GM23338 (cell line): ENCODE results near the gene DUSP7. TPM values are rescaled to one million over a fixed set of nuclear protein-coding genes. Genes with fewer than 3 reads are reported as not detected.

ENCODE experiments used
- ATAC-seq: fragments of 200-7000 bp; cut with Tn5 transposase; 3 replicates; pipeline ENCODE4 v1.9.1; 2020
- DNase-seq: peaks from one replicate; pipeline ENCODE4 v3.0.0-alpha.2; 2015; ENCODE audit warnings: low spot score
- H2AFZ ChIP-seq: fragments of 200-600 bp; sonication (generic); 2 replicates; pipeline ENCODE4 v1.8.0; 2016; ENCODE audit warnings: antibody characterized with exemption, mild to moderate bottlenecking, moderate library complexity
- H3F3A ChIP-seq: fragments of 200-600 bp; sonication (generic); replicated peaks from 2 replicates; pipeline ENCODE4 v1.8.0; 2017; ENCODE audit warnings: antibody characterized with exemption, mixed run types, low read depth
- H3K27ac ChIP-seq: fragments of 200-600 bp; sonication (generic); 2 replicates; pipeline ENCODE4 v1.6.1; 2016; ENCODE audit warnings: low read depth
- H3K27me3 ChIP-seq: fragments of 200-600 bp; sonication (generic); 2 replicates; pipeline ENCODE4 v1.8.0; 2016; ENCODE audit warnings: mild to moderate bottlenecking, mixed run types, moderate library complexity; ENCODE audit not compliant: insufficient read depth
- H3K36me3 ChIP-seq: fragments of 200-600 bp; sonication (generic); 2 replicates; pipeline ENCODE4 v1.8.0; 2016; ENCODE audit warnings: mild to moderate bottlenecking; ENCODE audit not compliant: insufficient read depth
- H3K4me1 ChIP-seq: fragments of 200-600 bp; sonication (generic); 2 replicates; pipeline ENCODE4 v1.8.0; 2016; ENCODE audit warnings: mild to moderate bottlenecking, moderate library complexity; ENCODE audit not compliant: insufficient read depth
- H3K4me2 ChIP-seq: fragments of 200-600 bp; sonication (generic); 2 replicates; pipeline ENCODE4 v1.7.1; 2017; ENCODE audit warnings: mixed run types
- H3K4me3 ChIP-seq: fragments of 200-600 bp; sonication (generic); 2 replicates; pipeline ENCODE4 v1.6.1; 2016; ENCODE audit warnings: mixed run types
- H3K79me2 ChIP-seq: fragments of 200-600 bp; sonication (generic); replicated peaks from 2 replicates; pipeline ENCODE4 v1.8.0; 2017; ENCODE audit warnings: mild to moderate bottlenecking; ENCODE audit not compliant: insufficient read depth
- H3K9me2 ChIP-seq: fragments of 200-600 bp; sonication (generic); 2 replicates; pipeline ENCODE4 v1.8.0; 2017; ENCODE audit not compliant: insufficient read depth
- H4K20me1 ChIP-seq: fragments of 200-600 bp; sonication (generic); replicated peaks from 2 replicates; pipeline ENCODE4 v1.8.0; 2017; ENCODE audit warnings: mild to moderate bottlenecking; ENCODE audit not compliant: insufficient read depth
- H3K27ac Mint-ChIP-seq: 2 replicates; pipeline ENCODE4 v1.8.0; 2020; ENCODE audit warnings: inconsistent platforms, mild to moderate bottlenecking, moderate library complexity, mixed read lengths
- H3K27me3 Mint-ChIP-seq: 3 replicates; pipeline ENCODE4 v1.8.0; 2022; ENCODE audit warnings: low read depth, mild to moderate bottlenecking, moderate library complexity, mixed read lengths, inconsistent platforms; ENCODE audit not compliant: insufficient read depth, poor library complexity
- H3K36me3 Mint-ChIP-seq: 3 replicates; pipeline ENCODE4 v1.8.0; 2021; ENCODE audit warnings: low read depth, mild to moderate bottlenecking, inconsistent platforms, moderate library complexity, mixed read lengths
- H3K4me1 Mint-ChIP-seq: 3 replicates; pipeline ENCODE4 v1.8.0; 2020; ENCODE audit warnings: mild to moderate bottlenecking, inconsistent platforms, mixed read lengths
- H3K4me3 Mint-ChIP-seq: 3 replicates; pipeline ENCODE4 v1.8.0; 2021; ENCODE audit warnings: moderate library complexity, mild to moderate bottlenecking, inconsistent platforms, mixed read lengths
- H3K9me3 Mint-ChIP-seq: 3 replicates; pipeline ENCODE4 v1.8.0; 2020; ENCODE audit warnings: moderate library complexity, mild to moderate bottlenecking, inconsistent platforms, mixed read lengths
- CREB1 ChIP-seq: fragments of 250-450 bp; sonication (Bioruptor Pico); IDR thresholded peaks from 2 replicates; pipeline ENCODE4 v1.5.0; 2020; ENCODE audit warnings: low read depth, mild to moderate bottlenecking, moderate library complexity
- EZH2 ChIP-seq: fragments of 200-600 bp; sonication (generic); IDR thresholded peaks from one replicate; pipeline ENCODE4 v1.8.0; 2017; ENCODE audit warnings: antibody characterized with exemption, mild to moderate bottlenecking, low read depth; ENCODE audit not compliant: unreplicated experiment
- EZH2phosphoT487 ChIP-seq: fragments of 200-600 bp; sonication (generic); IDR thresholded peaks from one replicate; pipeline ENCODE4 v1.8.1; 2018; ENCODE audit warnings: antibody characterized with exemption; ENCODE audit not compliant: unreplicated experiment
- JUNB ChIP-seq: IDR thresholded peaks from one replicate; pipeline ENCODE4 v1.6.1; 2016; ENCODE audit warnings: antibody characterized with exemption; ENCODE audit not compliant: unreplicated experiment
- NANOG ChIP-seq: IDR thresholded peaks from 2 replicates; pipeline ENCODE4 v1.6.1; 2016; ENCODE audit warnings: antibody characterized with exemption, borderline replicate concordance
- POLR2AphosphoS5 ChIP-seq: IDR thresholded peaks from 2 replicates; pipeline ENCODE4 v1.6.1; 2016; ENCODE audit warnings: antibody characterized with exemption, low read depth
- STAT1 ChIP-seq: IDR thresholded peaks from one replicate; pipeline ENCODE4 v1.6.1; 2016; ENCODE audit warnings: antibody characterized with exemption; ENCODE audit not compliant: unreplicated experiment
- ZNF114 ChIP-seq: fragments of 250-450 bp; sonication (Bioruptor Pico); IDR thresholded peaks from 2 replicates; pipeline ENCODE4 v1.5.0; 2020; ENCODE audit warnings: mild to moderate bottlenecking, moderate library complexity
- ZNF331 ChIP-seq: fragments of 250-450 bp; sonication (Bioruptor Pico); IDR thresholded peaks from 2 replicates; pipeline ENCODE4 v1.5.0; 2020; ENCODE audit warnings: low read depth, mild to moderate bottlenecking, moderate library complexity
- polyA plus RNA-seq: library from polyadenylated mRNA; unstranded; fragments of >200 nt; fragmentation: Nextera tagmentation; extraction: Ambion mirVana; gene quantifications from 2 replicates; pipeline ENCODE4 v1.2.1, GENCODE V29; 2016
- total RNA-seq: library from RNA; depleted of rRNA; stranded (reverse); fragments of >200 nt; shearing (Covaris generic); gene quantifications from 2 replicates; pipeline ENCODE4 v1.2.3, GENCODE V29; 2014
- TF ChIP-seq, protein P1 (sequence below), 2 experiments: fragments of 200-600 bp in 1 of 2; sonication (generic) in 1 of 2; conservative IDR thresholded peaks; 2 replicates each; pipeline versions ENCODE4 v1.5.1 to v1.6.1; 2016 to 2017; ENCODE audit warnings: antibody characterized with exemption in 2 of 2, low read depth in 2 of 2, mild to moderate bottlenecking in 2 of 2, moderate library complexity in 1 of 2
- TF ChIP-seq, protein P2 (sequence below): IDR thresholded peaks from 2 replicates; pipeline ENCODE4 v1.6.1; 2016; ENCODE audit warnings: antibody characterized with exemption
- TF ChIP-seq, protein P3 (sequence below): IDR thresholded peaks from one replicate; pipeline ENCODE4 v1.6.1; 2018; ENCODE audit warnings: antibody characterized with exemption; ENCODE audit not compliant: unreplicated experiment

Gene DUSP7
- total and polyA plus RNA-seq, 2 experiments from 2014 or later, result 5.6 to 14.7 TPM

DNA sequence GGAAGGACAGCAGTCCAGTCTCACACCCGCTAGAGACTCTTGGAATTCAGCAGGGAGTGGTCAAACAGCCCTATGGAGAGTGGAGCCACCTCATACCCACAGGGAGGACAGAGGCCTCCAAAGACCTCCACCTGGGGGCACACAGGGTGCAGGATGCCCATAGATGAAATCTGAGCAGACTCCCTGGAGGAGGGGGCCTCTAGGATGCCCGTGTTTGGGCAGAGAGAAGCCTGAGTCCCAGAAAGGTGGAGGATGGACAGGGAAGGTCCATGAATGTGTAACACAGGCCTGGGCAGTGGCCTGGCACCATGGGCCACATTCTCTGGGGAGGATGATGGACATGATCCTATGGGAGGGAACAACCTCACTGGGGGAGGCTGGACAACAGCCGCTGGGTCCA lies 21.7 kb downstream of the DUSP7 start (continued):
- TF ChIP-seq, protein P1, sequence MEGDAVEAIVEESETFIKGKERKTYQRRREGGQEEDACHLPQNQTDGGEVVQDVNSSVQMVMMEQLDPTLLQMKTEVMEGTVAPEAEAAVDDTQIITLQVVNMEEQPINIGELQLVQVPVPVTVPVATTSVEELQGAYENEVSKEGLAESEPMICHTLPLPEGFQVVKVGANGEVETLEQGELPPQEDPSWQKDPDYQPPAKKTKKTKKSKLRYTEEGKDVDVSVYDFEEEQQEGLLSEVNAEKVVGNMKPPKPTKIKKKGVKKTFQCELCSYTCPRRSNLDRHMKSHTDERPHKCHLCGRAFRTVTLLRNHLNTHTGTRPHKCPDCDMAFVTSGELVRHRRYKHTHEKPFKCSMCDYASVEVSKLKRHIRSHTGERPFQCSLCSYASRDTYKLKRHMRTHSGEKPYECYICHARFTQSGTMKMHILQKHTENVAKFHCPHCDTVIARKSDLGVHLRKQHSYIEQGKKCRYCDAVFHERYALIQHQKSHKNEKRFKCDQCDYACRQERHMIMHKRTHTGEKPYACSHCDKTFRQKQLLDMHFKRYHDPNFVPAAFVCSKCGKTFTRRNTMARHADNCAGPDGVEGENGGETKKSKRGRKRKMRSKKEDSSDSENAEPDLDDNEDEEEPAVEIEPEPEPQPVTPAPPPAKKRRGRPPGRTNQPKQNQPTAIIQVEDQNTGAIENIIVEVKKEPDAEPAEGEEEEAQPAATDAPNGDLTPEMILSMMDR (conservative IDR thresholded peaks at IDR 0.05; ENCODE audit: low read depth in 2 of 2), result no peak
- TF ChIP-seq EZH2 (no peak), CREB1 (CRISPR knock-in tag) (no peak), NANOG (no peak), JUNB (no peak), POLR2AphosphoS5 (no peak), EZH2phosphoT487 (no peak), STAT1 (no peak), ZNF331 (CRISPR knock-in tag) (no peak), ZNF114 (no peak)
- TF ChIP-seq, protein P2, sequence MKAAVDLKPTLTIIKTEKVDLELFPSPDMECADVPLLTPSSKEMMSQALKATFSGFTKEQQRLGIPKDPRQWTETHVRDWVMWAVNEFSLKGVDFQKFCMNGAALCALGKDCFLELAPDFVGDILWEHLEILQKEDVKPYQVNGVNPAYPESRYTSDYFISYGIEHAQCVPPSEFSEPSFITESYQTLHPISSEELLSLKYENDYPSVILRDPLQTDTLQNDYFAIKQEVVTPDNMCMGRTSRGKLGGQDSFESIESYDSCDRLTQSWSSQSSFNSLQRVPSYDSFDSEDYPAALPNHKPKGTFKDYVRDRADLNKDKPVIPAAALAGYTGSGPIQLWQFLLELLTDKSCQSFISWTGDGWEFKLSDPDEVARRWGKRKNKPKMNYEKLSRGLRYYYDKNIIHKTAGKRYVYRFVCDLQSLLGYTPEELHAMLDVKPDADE, result no peak
- TF ChIP-seq, protein P3, sequence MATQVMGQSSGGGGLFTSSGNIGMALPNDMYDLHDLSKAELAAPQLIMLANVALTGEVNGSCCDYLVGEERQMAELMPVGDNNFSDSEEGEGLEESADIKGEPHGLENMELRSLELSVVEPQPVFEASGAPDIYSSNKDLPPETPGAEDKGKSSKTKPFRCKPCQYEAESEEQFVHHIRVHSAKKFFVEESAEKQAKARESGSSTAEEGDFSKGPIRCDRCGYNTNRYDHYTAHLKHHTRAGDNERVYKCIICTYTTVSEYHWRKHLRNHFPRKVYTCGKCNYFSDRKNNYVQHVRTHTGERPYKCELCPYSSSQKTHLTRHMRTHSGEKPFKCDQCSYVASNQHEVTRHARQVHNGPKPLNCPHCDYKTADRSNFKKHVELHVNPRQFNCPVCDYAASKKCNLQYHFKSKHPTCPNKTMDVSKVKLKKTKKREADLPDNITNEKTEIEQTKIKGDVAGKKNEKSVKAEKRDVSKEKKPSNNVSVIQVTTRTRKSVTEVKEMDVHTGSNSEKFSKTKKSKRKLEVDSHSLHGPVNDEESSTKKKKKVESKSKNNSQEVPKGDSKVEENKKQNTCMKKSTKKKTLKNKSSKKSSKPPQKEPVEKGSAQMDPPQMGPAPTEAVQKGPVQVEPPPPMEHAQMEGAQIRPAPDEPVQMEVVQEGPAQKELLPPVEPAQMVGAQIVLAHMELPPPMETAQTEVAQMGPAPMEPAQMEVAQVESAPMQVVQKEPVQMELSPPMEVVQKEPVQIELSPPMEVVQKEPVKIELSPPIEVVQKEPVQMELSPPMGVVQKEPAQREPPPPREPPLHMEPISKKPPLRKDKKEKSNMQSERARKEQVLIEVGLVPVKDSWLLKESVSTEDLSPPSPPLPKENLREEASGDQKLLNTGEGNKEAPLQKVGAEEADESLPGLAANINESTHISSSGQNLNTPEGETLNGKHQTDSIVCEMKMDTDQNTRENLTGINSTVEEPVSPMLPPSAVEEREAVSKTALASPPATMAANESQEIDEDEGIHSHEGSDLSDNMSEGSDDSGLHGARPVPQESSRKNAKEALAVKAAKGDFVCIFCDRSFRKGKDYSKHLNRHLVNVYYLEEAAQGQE, result no peak

DNA sequence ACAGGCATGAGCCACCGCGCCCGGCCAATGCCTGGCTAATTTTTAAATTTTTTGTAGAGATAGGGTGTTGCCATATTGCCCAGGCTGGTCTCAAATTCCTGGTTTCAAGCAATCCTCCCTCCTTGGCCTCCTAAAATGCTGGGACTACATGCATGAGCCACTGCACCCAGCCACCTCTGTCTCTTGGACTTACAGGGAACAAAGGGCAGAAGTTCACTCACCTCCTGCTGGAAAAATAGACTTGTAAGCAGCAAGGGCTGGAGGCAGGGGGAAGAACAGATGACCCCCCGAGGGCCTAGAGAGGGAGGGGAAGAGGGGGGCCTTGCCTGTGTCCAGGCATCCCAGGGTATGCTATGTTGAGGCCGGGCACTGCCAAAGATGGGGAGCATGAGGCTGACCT lies 22.2 kb downstream of the DUSP7 start:
- H3K4me3 Mint-ChIP-seq, result no peak overlapping the region
- H3K4me1 Mint-ChIP-seq, result peaks cover 4% of the 10 kb centered on the region
- TF ChIP-seq, protein P3, result no peak
- TF ChIP-seq ZNF114 (no peak), POLR2AphosphoS5 (no peak), EZH2 (no peak)
- TF ChIP-seq, protein P1 (conservative IDR thresholded peaks at IDR 0.05; ENCODE audit: low read depth in 2 of 2), result no peak
- TF ChIP-seq, protein P2, result no peak
- H3K4me2 ChIP-seq, result no peak overlapping the region
- ATAC-seq, result no peak
- H3K27me3 ChIP-seq, result no peaks in the 10 kb centered on the region
- H3K4me3 ChIP-seq, result no peak overlapping the region
- DNase-seq, result no peak
- no peaks in the 10 kb centered on the region for H3K36me3 ChIP-seq
- H3K9me3 Mint-ChIP-seq, result no peaks in the 10 kb centered on the region
- no peaks in the 10 kb centered on the region for H3K4me1 ChIP-seq
- H3K79me2 ChIP-seq, result no peaks in the 10 kb centered on the region
- H3K27ac ChIP-seq, result no peak overlapping the region
- no peak overlapping the region for H2AFZ ChIP-seq
- H3K9me2 ChIP-seq, result no peaks in the 10 kb centered on the region
- H3K27ac Mint-ChIP-seq, result no peak overlapping the region
- H3K36me3 Mint-ChIP-seq, result no peaks in the 10 kb centered on the region
- H4K20me1 ChIP-seq, result no peaks in the 10 kb centered on the region
- no peaks in the 10 kb centered on the region for H3F3A ChIP-seq
- peaks cover 11% of the 10 kb centered on the region for H3K27me3 Mint-ChIP-seq
